Testis (tissue), 2 donors: ENCODE data around the gene URB1.

Experiments used
- CTCF ChIP-seq, 3 experiments: fragments of 450-650 bp in 2 of 3; fragments of 200-600 bp in 1 of 3; sonication (generic) in 1 of 3; IDR thresholded peaks; one replicate each; pipeline ENCODE4 v1.5.1; 2016 to 2019; ENCODE audit warnings: antibody characterized with exemption in 3 of 3, mild to moderate bottlenecking in 2 of 3, moderate library complexity in 1 of 3
- POLR2A ChIP-seq: fragments of 450-650 bp; IDR thresholded peaks from one replicate; pipeline ENCODE4 v1.6.1; 2017; ENCODE audit warnings: antibody characterized with exemption, mild to moderate bottlenecking, moderate library complexity

DNA sequence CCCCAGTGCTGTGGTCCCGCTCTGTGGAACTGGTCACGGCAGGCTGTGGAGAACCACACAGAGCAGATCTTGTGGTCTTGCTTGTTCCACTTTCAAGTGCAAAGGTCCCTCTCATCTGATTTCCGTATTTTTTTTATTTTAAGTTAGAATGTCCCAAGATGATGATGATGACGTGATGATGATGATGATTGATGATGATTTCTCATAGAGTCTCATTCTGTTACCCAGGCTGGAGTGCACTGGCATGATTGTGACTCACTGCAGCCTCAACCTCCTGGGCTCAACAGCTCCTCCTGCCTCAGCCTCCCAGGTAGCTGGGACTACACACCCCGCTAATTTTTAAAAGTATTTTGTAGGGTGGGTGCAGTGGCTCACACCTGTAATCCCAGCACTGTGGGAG, 31.9 kb upstream of the URB1 start:
- TF ChIP-seq CTCF (IDR thresholded peaks at IDR 0.05) (no peak), POLR2A (no peak)
